MM.1S (cell line): ENCODE data around the gene PI4KB.

Experiments used
- DNase-seq: peaks from one replicate; pipeline ENCODE4 v3.0.0-alpha.2; 2015
- H2AFZ ChIP-seq: fragments of 300-600 bp; sonication (generic); 2 replicates; pipeline ENCODE4 v1.6.0; 2016; ENCODE audit warnings: antibody characterized with exemption, low read length
- H3F3A ChIP-seq: fragments of 300-600 bp; sonication (generic); 2 replicates; pipeline ENCODE4 v1.6.1; 2016; ENCODE audit warnings: mild to moderate bottlenecking, antibody characterized with exemption, low read length, moderate library complexity, mixed read lengths; ENCODE audit not compliant: insufficient read depth
- H3K27ac ChIP-seq: fragments of 300-600 bp; sonication (generic); 2 replicates; pipeline ENCODE4 v1.5.1; 2016; ENCODE audit warnings: mild to moderate bottlenecking, low read length
- H3K27me3 ChIP-seq: fragments of 300-600 bp; sonication (generic); replicated peaks from 2 replicates; pipeline ENCODE4 v1.6.0; 2016; ENCODE audit warnings: low read length; ENCODE audit not compliant: insufficient read depth
- H3K36me3 ChIP-seq: fragments of 300-600 bp; sonication (generic); replicated peaks from 2 replicates; pipeline ENCODE4 v1.6.1; 2016; ENCODE audit warnings: mild to moderate bottlenecking, low read length, mixed read lengths; ENCODE audit not compliant: insufficient read depth
- H3K4me1 ChIP-seq: fragments of 300-600 bp; sonication (generic); 2 replicates; pipeline ENCODE4 v1.6.1; 2016; ENCODE audit warnings: low read length, mixed read lengths
- H3K4me2 ChIP-seq: fragments of 300-600 bp; sonication (generic); 2 replicates; pipeline ENCODE4 v1.6.0; 2016; ENCODE audit warnings: low read depth, low read length
- H3K4me3 ChIP-seq: fragments of 300-600 bp; sonication (generic); 2 replicates; pipeline ENCODE4 v1.5.1; 2016; ENCODE audit warnings: low read length, mixed read lengths
- H3K79me2 ChIP-seq: fragments of 300-600 bp; sonication (generic); 2 replicates; pipeline ENCODE4 v1.6.1; 2016; ENCODE audit warnings: mixed run types, low read length, mixed read lengths
- H3K9ac ChIP-seq: fragments of 300-600 bp; sonication (generic); 2 replicates; pipeline ENCODE4 v1.6.1; 2016; ENCODE audit warnings: low read length, mixed read lengths
- H3K9me2 ChIP-seq: fragments of 300-600 bp; sonication (generic); replicated peaks from 2 replicates; pipeline ENCODE4 v1.6.1; 2016; ENCODE audit warnings: mild to moderate bottlenecking, low read length, mixed read lengths; ENCODE audit not compliant: insufficient read depth
- H3K9me3 ChIP-seq: fragments of 300-600 bp; sonication (generic); replicated peaks from 2 replicates; pipeline ENCODE4 v1.6.1; 2016; ENCODE audit warnings: mild to moderate bottlenecking, low read length, mixed read lengths; ENCODE audit not compliant: insufficient read depth
- H4K20me1 ChIP-seq: fragments of 300-600 bp; sonication (generic); 2 replicates; pipeline ENCODE4 v1.6.1; 2016; ENCODE audit warnings: mild to moderate bottlenecking, low read length, moderate library complexity, mixed read lengths; ENCODE audit not compliant: insufficient read depth
- CTCF ChIP-seq: fragments of 300-600 bp; sonication (generic); IDR thresholded peaks from 2 replicates; pipeline ENCODE4 v1.5.1; 2016; ENCODE audit warnings: antibody characterized with exemption, low read length, mixed read lengths
- EZH2 ChIP-seq: fragments of 300-600 bp; sonication (generic); optimal IDR thresholded peaks from 2 replicates; pipeline ENCODE3; 2017; ENCODE audit warnings: low read depth, mild to moderate bottlenecking, antibody characterized with exemption, low read length, mixed read lengths
- EZH2phosphoT487 ChIP-seq: fragments of 300-600 bp; sonication (generic); IDR thresholded peaks from 2 replicates; pipeline ENCODE4 v1.6.1; 2018; ENCODE audit warnings: antibody characterized with exemption, low read length

Gene PI4KB

GRCh38 chr1:151289080-151289935 is 37.9 kb downstream of the PI4KB start:
- no peak for DNase-seq
- no peak overlapping the region for H3K9ac ChIP-seq
- H3K4me1 ChIP-seq: no peaks in the 10 kb centered on the region
- no peaks in the 10 kb centered on the region for H3K27me3 ChIP-seq
- no peaks in the 10 kb centered on the region for H4K20me1 ChIP-seq
- H3K4me2 ChIP-seq: no peak overlapping the region
- H3K36me3 ChIP-seq: no peaks in the 10 kb centered on the region
- no peak overlapping the region for H3K27ac ChIP-seq
- no peak overlapping the region for H3K4me3 ChIP-seq
- peaks cover 19% of the 10 kb centered on the region for H3K79me2 ChIP-seq
- no peaks in the 10 kb centered on the region for H3K9me3 ChIP-seq
- H3K9me2 ChIP-seq: no peaks in the 10 kb centered on the region
- no peaks in the 10 kb centered on the region for H3F3A ChIP-seq
- TF ChIP-seq CTCF: no peak
- TF ChIP-seq EZH2: no peak
- TF ChIP-seq EZH2phosphoT487: no peak
- H2AFZ ChIP-seq: no peak overlapping the region

GRCh38 chr1:151288502-151288901 is 38.7 kb downstream of the PI4KB start:
- H3K9ac ChIP-seq: no peak overlapping the region
- no peaks in the 10 kb centered on the region for H3K36me3 ChIP-seq
- no peak overlapping the region for H3K27ac ChIP-seq
- no peaks in the 10 kb centered on the region for H3K9me3 ChIP-seq
- H3K4me3 ChIP-seq: no peak overlapping the region
- H3K9me2 ChIP-seq: no peaks in the 10 kb centered on the region
- H4K20me1 ChIP-seq: no peaks in the 10 kb centered on the region
- no peak overlapping the region for H3K4me2 ChIP-seq
- peaks cover 27% of the 10 kb centered on the region for H3K79me2 ChIP-seq
- TF ChIP-seq CTCF (no peak), EZH2 (no peak), EZH2phosphoT487 (no peak)
- no peaks in the 10 kb centered on the region for H3K27me3 ChIP-seq
- DNase-seq: no peak
- H2AFZ ChIP-seq: no peak overlapping the region
- 0 out of 2 replicates have a peak, but pooled peaks cover 5% of the 10 kb centered on the region for H3F3A ChIP-seq
- peaks cover 5% of the 10 kb centered on the region for H3K4me1 ChIP-seq

- H2AFZ ChIP-seq: no peak overlapping the region
- H3K27ac ChIP-seq: no peak overlapping the region
- no peak overlapping the region for H3K4me2 ChIP-seq
- peaks cover 33% of the 10 kb centered on the region for H3K79me2 ChIP-seq
- no peaks in the 10 kb centered on the region for H3K9me3 ChIP-seq
- H3K36me3 ChIP-seq: no peaks in the 10 kb centered on the region
- H4K20me1 ChIP-seq: no peaks in the 10 kb centered on the region
- TF ChIP-seq CTCF (no peak), EZH2 (no peak), EZH2phosphoT487 (no peak)
- H3F3A ChIP-seq: 0 out of 2 replicates have a peak, but pooled peaks cover 5% of the 10 kb centered on the region
- peaks cover 10% of the 10 kb centered on the region for H3K4me1 ChIP-seq
- H3K9me2 ChIP-seq: no peaks in the 10 kb centered on the region
- no peak for DNase-seq
- no peak overlapping the region for H3K9ac ChIP-seq
- no peaks in the 10 kb centered on the region for H3K27me3 ChIP-seq
- no peak overlapping the region for H3K4me3 ChIP-seq
Observed at GRCh38 chr1:151287767-151288500, 39.3 kb downstream of the PI4KB start.
